Kidney (tissue), 14 donors: Measurements from ENCODE around the gene TMSB4X. TPM values are rescaled to one million over a fixed set of nuclear protein-coding genes. Genes with fewer than 3 reads are reported as not detected.
"Not testable (repeated sequence)": the region's sequence is repeated elsewhere in the genome, so short reads cannot be mapped to it uniquely, and the experiment has no call there.

Experiments used
- DNase-seq, 5 donors: peaks; one replicate each; pipeline ENCODE4 v3.0.0-alpha.2; 2013 to 2020
- FAIRE-seq: peaks from 2 replicates; lab custom pipeline; 2012; peaks lifted over from hg19 to GRCh38; lab: Jason Lieb, UNC
- H3K27ac ChIP-seq, 2 donors: one replicate each; pipeline ENCODE4 v1.7.0; 2013; ENCODE audit warnings: low read depth in 2 of 2, low read length in 2 of 2, inconsistent platforms in 1 of 2
- H3K27me3 ChIP-seq: one replicate; pipeline ENCODE4 v1.7.1; 2013; ENCODE audit warnings: low read length, inconsistent platforms; ENCODE audit not compliant: control insufficient read depth, insufficient read depth
- H3K36me3 ChIP-seq, 3 donors: one replicate each; pipeline versions ENCODE4 v1.7.0 to v1.7.1; 2013; ENCODE audit warnings: low read length in 3 of 3, control low read depth in 1 of 3, inconsistent platforms in 1 of 3; ENCODE audit not compliant: insufficient read depth in 3 of 3, control insufficient read depth in 2 of 3
- H3K4me1 ChIP-seq, 3 donors: one replicate each; pipeline versions ENCODE4 v1.7.0 to v1.7.1; 2013; ENCODE audit warnings: low read length in 3 of 3, inconsistent platforms in 1 of 3, low read depth in 1 of 3; ENCODE audit not compliant: control insufficient read depth in 2 of 3, insufficient read depth in 2 of 3
- H3K4me3 ChIP-seq, 3 donors: one replicate each; pipeline versions ENCODE4 v1.7.0 to v1.8.1; 2013; ENCODE audit warnings: low read length in 3 of 3, control low read depth in 1 of 3, inconsistent platforms in 1 of 3
- H3K9ac ChIP-seq, 3 donors: one replicate each; pipeline versions ENCODE4 v1.7.0 to v1.7.1; 2013; ENCODE audit warnings: low read length in 3 of 3, control low read depth in 1 of 3, inconsistent platforms in 1 of 3
- H3K9me3 ChIP-seq, 3 donors: one replicate each; pipeline versions ENCODE4 v1.7.0 to v1.7.1; 2013; ENCODE audit warnings: low read length in 3 of 3, control low read depth in 1 of 3, inconsistent platforms in 1 of 3; ENCODE audit not compliant: control insufficient read depth in 2 of 3, insufficient read depth in 1 of 3
- intact Hi-C: fragments of 100-400 bp; cut with DNase I; formaldehyde crosslinking; loops from one replicate; pipeline ENCODE4 v1.11.1; 2022
- polyA plus RNA-seq: library from polyadenylated mRNA; stranded (reverse); fragments of 350-450 nt; fragmentation: Illumina TruSeq; extraction: RNeasy Lipid Tissue Mini Kit (QIAGEN cat#74804); gene quantifications from one replicate; pipeline ENCODE4 v1.2.3, GENCODE V29; 2014; ENCODE audit warnings: low read depth, low replicate concordance; ENCODE audit not compliant: insufficient read depth
- total RNA-seq: library from RNA; stranded (reverse); fragmentation: NEBNext Ultra II Directional; extraction: Animal tissue kit (Norgen Biotek cat#: 25700); gene quantifications from one replicate; pipeline ENCODE4 v1.2.1, GENCODE V29; 2021
- TF ChIP-seq, protein P1 (sequence below): IDR thresholded peaks from 3 replicates; pipeline ENCODE4 v1.5.1; 2012; ENCODE audit warnings: mild to moderate bottlenecking, moderate library complexity, borderline replicate concordance; ENCODE audit not compliant: insufficient read depth; ENCODE audit errors: extremely low read depth
- donor health status: control.
- donor health status: control.
- donor health status: control.
- donor health status: control.
- donor health status: control.
- donor health status: DM: yes; HTN: yes; CAD: no.
- donor health status: Normal renal cell carcinoma (clear cell type).

TMSB4X gene
- total and polyA plus RNA-seq, 2 donors from 2014 or later, result 2,421 to 3,432 TPM

DNA sequence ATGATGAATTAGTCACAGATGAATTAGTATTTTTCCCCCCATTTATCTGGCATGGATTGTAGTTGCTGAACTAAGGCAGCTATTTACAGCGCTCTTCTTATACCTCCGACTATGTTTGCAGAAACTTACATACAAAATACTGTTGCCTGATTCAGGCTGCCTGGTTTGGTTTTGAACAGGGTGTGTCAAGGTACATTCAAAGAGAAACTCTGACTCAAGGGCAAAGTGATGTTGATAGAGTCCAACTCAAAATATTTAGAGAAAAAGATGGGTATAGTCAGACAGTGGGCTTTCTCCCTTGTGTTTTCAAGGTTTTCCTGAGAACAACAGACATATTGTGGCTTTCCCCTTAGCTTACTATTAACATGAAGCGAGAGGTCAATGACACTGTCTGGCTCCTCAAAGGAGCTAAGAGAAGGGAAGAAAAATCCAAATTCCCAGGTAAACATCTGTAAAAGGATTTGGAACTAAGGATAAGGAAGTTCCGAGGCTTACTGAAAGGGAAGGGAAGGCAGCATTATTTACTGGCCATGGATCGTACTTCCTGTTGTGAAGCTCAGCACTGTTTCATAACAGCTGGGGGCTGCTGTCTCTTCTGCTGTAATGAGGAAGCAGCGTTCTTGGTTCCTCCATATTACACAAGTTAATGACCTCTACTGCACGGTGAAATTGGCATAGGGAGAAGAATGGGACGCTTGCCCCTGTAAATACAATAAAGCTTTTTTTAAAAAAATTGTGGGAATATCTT, 38.6 kb downstream of the TMSB4X start:
- no peak overlapping the region for H3K9ac ChIP-seq
- TF ChIP-seq, protein P1, sequence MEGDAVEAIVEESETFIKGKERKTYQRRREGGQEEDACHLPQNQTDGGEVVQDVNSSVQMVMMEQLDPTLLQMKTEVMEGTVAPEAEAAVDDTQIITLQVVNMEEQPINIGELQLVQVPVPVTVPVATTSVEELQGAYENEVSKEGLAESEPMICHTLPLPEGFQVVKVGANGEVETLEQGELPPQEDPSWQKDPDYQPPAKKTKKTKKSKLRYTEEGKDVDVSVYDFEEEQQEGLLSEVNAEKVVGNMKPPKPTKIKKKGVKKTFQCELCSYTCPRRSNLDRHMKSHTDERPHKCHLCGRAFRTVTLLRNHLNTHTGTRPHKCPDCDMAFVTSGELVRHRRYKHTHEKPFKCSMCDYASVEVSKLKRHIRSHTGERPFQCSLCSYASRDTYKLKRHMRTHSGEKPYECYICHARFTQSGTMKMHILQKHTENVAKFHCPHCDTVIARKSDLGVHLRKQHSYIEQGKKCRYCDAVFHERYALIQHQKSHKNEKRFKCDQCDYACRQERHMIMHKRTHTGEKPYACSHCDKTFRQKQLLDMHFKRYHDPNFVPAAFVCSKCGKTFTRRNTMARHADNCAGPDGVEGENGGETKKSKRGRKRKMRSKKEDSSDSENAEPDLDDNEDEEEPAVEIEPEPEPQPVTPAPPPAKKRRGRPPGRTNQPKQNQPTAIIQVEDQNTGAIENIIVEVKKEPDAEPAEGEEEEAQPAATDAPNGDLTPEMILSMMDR, result no peak
- no peaks in the 10 kb centered on the region for H3K27me3 ChIP-seq
- H3K4me3 ChIP-seq, result no peak overlapping the region
- H3K9me3 ChIP-seq, result no peaks in the 10 kb centered on the region
- DNase-seq, result peak in 1 of 5 donors; percentile 76
- H3K36me3 ChIP-seq, result no peaks in the 10 kb centered on the region
- peak overlapping the region; percentile 16 to 20 for H3K27ac ChIP-seq
- FAIRE-seq, result no peak
- intact Hi-C loops, result no loop called here
- no peaks in the 10 kb centered on the region for H3K4me1 ChIP-seq

DNA sequence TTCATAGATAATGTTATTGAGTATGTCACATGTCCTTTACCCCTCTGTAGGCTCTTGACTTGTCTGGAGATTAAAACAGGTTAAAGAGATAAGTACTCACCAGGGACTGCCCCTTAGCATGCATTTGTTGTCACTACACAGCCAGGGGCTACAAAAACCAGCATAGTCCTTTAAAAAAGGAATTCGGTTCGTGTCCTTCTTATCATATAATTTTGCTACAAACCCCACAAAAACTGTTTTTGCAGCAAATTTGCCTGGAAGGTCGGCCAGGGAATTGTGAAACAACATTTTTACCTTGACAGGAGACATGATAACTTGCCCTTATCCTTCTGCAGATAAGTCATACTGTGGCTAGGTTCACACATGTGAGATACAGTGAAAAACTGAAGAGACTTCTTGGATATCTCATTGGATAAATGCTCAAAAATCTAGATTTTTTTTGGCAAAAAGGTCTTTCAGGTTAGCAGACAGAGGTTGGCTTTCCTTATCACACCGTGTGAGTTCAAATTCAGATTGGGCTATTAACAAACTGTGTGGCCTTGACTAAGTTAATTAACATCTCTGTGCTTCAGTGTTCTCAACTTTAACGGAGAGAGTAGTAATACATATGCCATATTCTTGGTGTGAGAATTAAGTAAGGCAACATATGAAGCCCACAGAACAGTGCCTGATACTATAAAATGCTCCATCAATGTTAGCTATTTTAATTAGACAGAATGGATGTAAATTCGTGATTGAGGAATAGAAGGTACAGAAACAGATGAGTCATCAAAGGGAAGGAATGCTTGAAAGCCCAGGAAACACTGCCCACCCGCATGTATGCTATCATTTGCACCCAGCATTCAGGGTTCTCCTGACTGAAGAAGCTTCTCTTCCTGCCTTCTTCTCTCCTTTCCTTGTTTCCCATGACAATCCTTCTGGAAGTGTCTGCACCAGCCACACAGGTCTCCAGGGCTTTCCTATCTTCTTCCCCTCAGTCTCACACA, 39.5 kb downstream of the TMSB4X start:
- intact Hi-C loops, result no loop called here
- no peaks in the 10 kb centered on the region for H3K4me1 ChIP-seq
- H3K4me3 ChIP-seq, result no peak overlapping the region
- H3K9me3 ChIP-seq, result no peaks in the 10 kb centered on the region
- H3K9ac ChIP-seq, result no peak overlapping the region
- no peaks in the 10 kb centered on the region for H3K27me3 ChIP-seq
- DNase-seq, result no peak
- no peak for FAIRE-seq
- TF ChIP-seq, protein P1, result no peak
- peak overlapping the region in 1 of 2 donors; percentile 17 for H3K27ac ChIP-seq
- no peaks in the 10 kb centered on the region for H3K36me3 ChIP-seq

DNA sequence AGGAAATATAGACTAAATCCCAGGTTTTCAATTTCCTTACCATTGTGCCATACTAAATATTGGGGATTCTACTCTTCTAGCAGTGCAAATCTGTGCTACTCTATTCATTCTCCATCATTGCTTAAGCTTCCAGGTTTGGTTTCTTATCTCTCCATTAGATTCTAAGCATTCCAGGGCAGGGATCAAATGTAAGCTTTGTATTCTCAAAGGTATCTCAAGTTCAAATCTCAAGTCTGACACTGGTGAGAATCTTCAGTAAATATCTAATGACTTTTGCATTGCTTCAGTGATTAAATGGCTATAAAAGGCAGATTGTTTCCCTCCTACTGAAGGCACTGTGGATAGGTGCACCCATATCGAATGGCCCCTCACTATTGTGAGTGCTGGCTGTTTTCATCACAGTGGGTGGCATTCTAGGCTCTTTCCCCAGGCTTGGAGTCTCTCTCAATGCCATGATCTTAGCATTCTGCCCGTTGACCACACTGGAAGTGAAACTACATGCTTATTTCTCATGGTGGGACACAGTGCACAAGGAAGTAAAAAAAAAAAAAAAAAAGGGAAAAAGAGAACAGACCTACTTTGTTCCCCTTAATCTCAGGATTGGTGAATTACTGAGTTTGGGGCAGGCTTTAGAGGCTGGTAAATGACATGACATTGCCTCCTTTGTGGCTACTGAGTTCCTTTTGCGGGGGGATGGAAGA, 40.8 kb downstream of the TMSB4X start:
- intact Hi-C loops, result no loop called here
- no peak overlapping the region for H3K9ac ChIP-seq
- H3K4me1 ChIP-seq, result no peaks in the 10 kb centered on the region
- H3K27ac ChIP-seq, result no peak overlapping the region
- no peak overlapping the region for H3K4me3 ChIP-seq
- DNase-seq (no peak), FAIRE-seq (no peak)
- H3K9me3 ChIP-seq, result no peaks in the 10 kb centered on the region
- H3K27me3 ChIP-seq, result no peaks in the 10 kb centered on the region
- H3K36me3 ChIP-seq, result no peaks in the 10 kb centered on the region
- TF ChIP-seq, protein P1, result no peak

DNA sequence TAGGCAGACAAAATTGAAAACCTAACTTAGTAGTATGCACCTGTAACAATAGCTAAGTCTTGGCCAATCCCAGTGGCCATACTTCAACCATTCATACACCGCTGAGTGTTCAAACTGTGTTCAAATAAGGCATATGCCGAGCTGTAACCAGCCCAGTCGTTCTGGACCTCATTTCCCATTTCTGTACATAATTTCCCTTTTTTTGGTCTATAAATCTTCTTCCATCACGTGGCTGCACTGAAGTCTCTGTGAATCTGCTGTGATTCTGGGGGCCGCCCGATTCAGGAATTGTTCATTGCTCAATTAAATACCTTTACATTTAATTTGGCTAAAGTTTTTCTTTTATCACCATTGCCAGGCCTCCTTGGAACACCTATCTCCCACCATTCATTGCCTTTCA, 41.8 kb downstream of the TMSB4X start:
- DNase-seq, H3K27me3 ChIP-seq: not testable (repeated sequence)

More for the DNA sequence above, 41.8 kb downstream of the TMSB4X start:
- H3K4me1 ChIP-seq, H3K9ac ChIP-seq, H3K27ac ChIP-seq, H3K9me3 ChIP-seq, H3K4me3 ChIP-seq, H3K36me3 ChIP-seq, FAIRE-seq, intact Hi-C loops: not testable (repeated sequence)
